T-cell (primary cell): Measurements from ENCODE around the gene C3orf20. TPM values are rescaled to one million over a fixed set of nuclear protein-coding genes. Genes with fewer than 3 reads are reported as not detected.

Source experiments
- ATAC-seq, 4 experiments: fragments of 200-7000 bp in 3 of 4; fragments of 150-1000 bp in 1 of 4; cut with Tn5 transposase; replicated peaks in 1 of 4; 1 replicate in 3 of 4; 2 replicates in 1 of 4; pipeline ENCODE4 v1.10.0; 2021; ENCODE audit warnings: moderate library complexity in 3 of 4, mild to moderate bottlenecking in 2 of 4, moderate number of reproducible peaks in 1 of 4
- CTCF ChIA-PET, 2 donors: fragments of 300-600 bp; sonication (Branson Sonifier 250); formaldehyde crosslinking; loops; one replicate each; lab custom pipeline; 2022; ENCODE audit warnings: antibody characterized with exemption in 2 of 2; lab: Charles Lee
- POLR2A ChIA-PET, 2 donors: fragments of 300-600 bp; sonication (Branson Sonifier 250); formaldehyde crosslinking; loops; one replicate each; lab custom pipeline; 2022; ENCODE audit warnings: antibody characterized with exemption in 2 of 2; lab: Charles Lee
- DNase-seq, 35 experiments: peaks; one replicate each; pipeline versions ENCODE4 v3.0.0 to v3.0.0-alpha.2; 2013 to 2023
- H3K27ac ChIP-seq: one replicate; pipeline ENCODE4 v1.5.1; 2013; ENCODE audit warnings: low read length
- H3K27me3 ChIP-seq, 2 experiments: replicated peaks in 1 of 2; 1 replicate in 1 of 2; 2 replicates in 1 of 2; pipeline versions ENCODE4 v1.6.1 to v1.7.0; 2013; ENCODE audit warnings: low read length in 1 of 2, mixed read lengths in 1 of 2; ENCODE audit not compliant: control insufficient read depth in 2 of 2, insufficient read depth in 2 of 2; ENCODE audit errors: extremely low read depth in 1 of 2
- H3K36me3 ChIP-seq, 2 donors: 1 replicate in 1 of 2; 2 replicates in 1 of 2; pipeline versions ENCODE4 v1.6.1 to v1.7.0; 2013; ENCODE audit warnings: low read length in 1 of 2; ENCODE audit not compliant: control insufficient read depth in 2 of 2, insufficient read depth in 1 of 2; ENCODE audit errors: extremely low read depth in 1 of 2
- H3K4me1 ChIP-seq, 2 experiments: 1 replicate in 1 of 2; 2 replicates in 1 of 2; pipeline versions ENCODE4 v1.6.1 to v1.7.0; 2013; ENCODE audit warnings: low read length in 2 of 2, mixed read lengths in 1 of 2; ENCODE audit not compliant: insufficient read depth in 2 of 2, control insufficient read depth in 1 of 2; ENCODE audit errors: extremely low read depth in 1 of 2
- H3K4me3 ChIP-seq, 2 donors: 1 replicate in 1 of 2; 2 replicates in 1 of 2; pipeline versions ENCODE4 v1.5.1 to v1.7.0; 2013; ENCODE audit warnings: mild to moderate bottlenecking in 2 of 2, low read length in 1 of 2, moderate library complexity in 1 of 2; ENCODE audit not compliant: control insufficient read depth in 1 of 2; ENCODE audit errors: extremely low read depth in 1 of 2
- H3K9me3 ChIP-seq: 2 replicates; pipeline ENCODE4 v1.7.0; 2013
- H3K27ac Mint-ChIP-seq, 2 donors: one replicate each; pipeline ENCODE4 v1.8.0; 2020 to 2021; ENCODE audit warnings: mild to moderate bottlenecking in 2 of 2, mixed read lengths in 2 of 2
- H3K27me3 Mint-ChIP-seq, 2 donors: one replicate each; pipeline ENCODE4 v1.8.0; 2021 to 2022; ENCODE audit warnings: mixed read lengths in 2 of 2
- H3K36me3 Mint-ChIP-seq: one replicate; pipeline ENCODE4 v1.8.0; 2021; ENCODE audit warnings: mixed read lengths
- H3K4me1 Mint-ChIP-seq, 3 donors: one replicate each; pipeline ENCODE4 v1.8.0; 2020 to 2022; ENCODE audit warnings: mixed read lengths in 3 of 3, mild to moderate bottlenecking in 1 of 3
- H3K4me3 Mint-ChIP-seq, 3 donors: one replicate each; pipeline ENCODE4 v1.8.0; 2020 to 2022; ENCODE audit warnings: mild to moderate bottlenecking in 3 of 3, mixed read lengths in 3 of 3, moderate library complexity in 3 of 3
- H3K9me3 Mint-ChIP-seq, 3 donors: one replicate each; pipeline ENCODE4 v1.8.0; 2020 to 2022; ENCODE audit warnings: mixed read lengths in 3 of 3
- WGBS: methylation state at CpG from one replicate; pipeline ENCODE4 v1.1.5; 2013; ENCODE audit warnings: missing lambda C conversion rate; ENCODE audit not compliant: insufficient coverage; 5-methylcytosine and 5-hydroxymethylcytosine counted together
- total RNA-seq, 35 experiments: library from RNA in 6 of 35; stranded (reverse) in 6 of 35; fragments of 120-200 nt in 1 of 35; gene quantifications; one replicate each; pipeline versions ENCODE4 v1.2.1 to v1.2.4 and lab custom pipeline; 2013 to 2026

Gene C3orf20
- total RNA-seq, 5 donors from 2014 or later (not counting 1 experiment from before 2014, with no cell fraction given) = 0.19 to 0.82 (median 0.37) TPM

- Histone ChIP-seq H3K4me3 (no peak overlapping the region), H3K4me1 (peaks cover 3 to 4% of the 10 kb centered on the region in 2 experiments), H3K27me3 (peaks cover 0 to 47% of the 10 kb centered on the region in 2 experiments), H3K36me3 (no peaks in the 10 kb centered on the region), H3K27ac (no peak overlapping the region), H3K9me3 (no peaks in the 10 kb centered on the region)
- Mint-ChIP-seq H3K4me3 (no peak overlapping the region), H3K36me3 (no peaks in the 10 kb centered on the region), H3K9me3 (peaks cover 0 to 5% (median 0%) of the 10 kb centered on the region in 3 donors), H3K27me3 (peaks cover 12 to 23% of the 10 kb centered on the region in 2 donors), H3K4me1 (peaks cover 2 to 19% (median 18%) of the 10 kb centered on the region in 3 donors), H3K27ac (no peak overlapping the region)
- ATAC-seq (no peak), DNase-seq (no peak)
- POLR2A ChIA-PET = no interaction called here
- 90% methylated on average over 9 of the region's 9 CpGs for WGBS
- CTCF ChIA-PET = no interaction called here
These were observed 126.1 kb downstream of the C3orf20 start for GRCh38 chr3:14801031-14801430.

DNA sequence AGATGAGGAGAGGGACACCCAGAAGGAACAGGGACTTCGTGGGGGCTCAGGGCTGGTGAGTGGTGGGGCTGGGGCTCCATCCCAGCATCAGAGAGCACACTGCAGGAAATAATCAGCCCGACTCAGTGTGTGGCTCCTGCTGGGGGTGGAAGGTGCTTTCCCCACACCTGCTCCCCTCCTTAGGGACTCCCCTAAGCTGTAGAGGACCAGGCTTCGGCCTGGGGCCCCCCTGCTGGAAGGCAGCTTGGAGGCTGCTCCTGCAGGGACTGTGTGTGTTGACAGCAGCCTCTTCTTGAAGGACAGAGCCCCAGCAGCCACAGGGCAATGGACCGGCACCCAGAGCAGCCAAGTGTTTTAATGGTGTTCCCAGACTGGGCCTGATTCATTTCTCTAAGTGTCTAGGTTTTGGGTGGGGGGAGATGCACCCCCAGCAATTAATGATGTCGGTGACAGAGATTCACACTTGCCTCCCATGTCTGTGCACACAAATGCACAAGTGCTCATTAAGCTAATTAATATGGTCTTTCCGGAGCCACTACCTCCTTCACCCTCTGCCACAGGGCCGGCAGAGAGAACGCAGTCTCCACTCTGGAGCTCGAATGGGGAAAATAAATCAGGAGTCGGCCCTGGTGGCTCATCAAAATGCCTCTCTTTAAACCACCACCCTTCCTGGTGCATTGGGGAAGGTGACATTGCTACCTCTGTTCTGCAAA lies 126.9 kb downstream of the C3orf20 start:
- CTCF ChIA-PET = no interaction called here
- H3K9me3 Mint-ChIP-seq = peaks cover 0 to 5% (median 0%) of the 10 kb centered on the region in 3 donors
- H3K4me1 Mint-ChIP-seq = peaks cover 2 to 21% (median 21%) of the 10 kb centered on the region in 3 donors
- ATAC-seq (no peak), DNase-seq (no peak)
- Histone ChIP-seq H3K27ac (no peak overlapping the region), H3K4me1 (peaks cover 3 to 4% of the 10 kb centered on the region in 2 experiments), H3K4me3 (no peak overlapping the region), H3K9me3 (no peaks in the 10 kb centered on the region), H3K36me3 (no peaks in the 10 kb centered on the region), H3K27me3 (peaks cover 0 to 50% of the 10 kb centered on the region in 2 experiments)
- 72% methylated on average over 4 of the region's 10 CpGs for WGBS
- peaks cover 14 to 31% of the 10 kb centered on the region in 2 donors for H3K27me3 Mint-ChIP-seq
- POLR2A ChIA-PET = no interaction called here
- no peak overlapping the region for H3K4me3 Mint-ChIP-seq
- H3K36me3 Mint-ChIP-seq = no peaks in the 10 kb centered on the region
- H3K27ac Mint-ChIP-seq = no peak overlapping the region

- Mint-ChIP-seq H3K4me3 (no peak overlapping the region), H3K27me3 (peaks cover 17 to 33% of the 10 kb centered on the region in 2 donors), H3K4me1 (peaks cover 2 to 22% (median 21%) of the 10 kb centered on the region in 3 donors), H3K9me3 (peaks cover 0 to 5% (median 0%) of the 10 kb centered on the region in 3 donors), H3K36me3 (no peaks in the 10 kb centered on the region), H3K27ac (no peak overlapping the region)
- no peaks in the 10 kb centered on the region for H3K9me3 ChIP-seq
- no peaks in the 10 kb centered on the region for H3K36me3 ChIP-seq
- ATAC-seq (no peak), DNase-seq (no peak)
- ChIA-PET CTCF (no interaction called here), POLR2A (no interaction called here)
- no peak overlapping the region for H3K27ac ChIP-seq
- peaks cover 3 to 4% of the 10 kb centered on the region in 2 experiments for H3K4me1 ChIP-seq
- H3K27me3 ChIP-seq = peaks cover 0 to 51% of the 10 kb centered on the region in 2 experiments
- WGBS = 64% methylated on average over 4 of the region's 7 CpGs
- no peak overlapping the region for H3K4me3 ChIP-seq
These were observed 127.4 kb downstream of the C3orf20 start for GRCh38 chr3:14802381-14802731.

DNA sequence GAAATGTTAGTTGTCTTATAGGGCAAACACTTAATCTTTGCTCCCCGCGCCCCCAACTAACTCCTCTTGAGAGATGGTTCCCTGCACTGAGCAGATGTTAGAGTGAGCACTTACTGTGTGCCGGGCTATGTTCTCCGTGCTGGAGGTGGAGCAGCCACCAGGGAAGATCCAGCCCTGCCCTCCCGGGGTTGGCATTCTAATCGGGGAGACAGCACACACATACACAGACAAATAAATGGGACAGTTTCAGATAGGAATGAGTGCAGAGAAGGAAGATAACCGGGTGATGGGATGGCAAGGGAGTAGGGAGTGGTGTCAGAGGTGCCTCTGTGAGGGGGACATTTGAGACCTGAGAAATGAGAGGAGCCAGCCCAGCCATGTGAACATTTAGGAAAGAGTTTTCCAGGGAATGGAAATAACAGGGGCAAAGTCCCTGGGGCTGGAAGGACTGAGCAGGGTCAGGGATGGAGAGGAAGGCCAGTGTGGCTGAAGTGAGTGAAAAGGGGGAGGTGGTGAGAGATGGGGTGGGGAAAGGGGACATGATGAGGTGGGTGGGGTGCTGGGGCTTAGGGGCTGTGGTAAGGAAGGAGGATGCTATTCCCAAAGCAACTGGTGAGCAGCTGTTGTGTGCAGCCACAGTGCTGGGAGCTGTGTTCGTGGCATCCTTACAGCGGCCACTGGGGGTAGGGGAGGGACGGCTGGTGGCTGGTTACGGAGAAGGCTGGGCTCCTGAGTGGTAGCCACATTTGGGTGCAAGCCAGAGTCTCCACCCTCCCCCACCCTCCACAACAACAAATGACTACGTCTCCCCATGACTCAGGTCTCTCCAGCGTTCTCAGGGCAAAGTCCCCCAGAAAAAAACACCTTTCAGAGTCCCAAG lies 128.4 kb downstream of the C3orf20 start:
- Mint-ChIP-seq H3K4me3 (no peak overlapping the region), H3K27me3 (peaks cover 17 to 34% of the 10 kb centered on the region in 2 donors)

DNA sequence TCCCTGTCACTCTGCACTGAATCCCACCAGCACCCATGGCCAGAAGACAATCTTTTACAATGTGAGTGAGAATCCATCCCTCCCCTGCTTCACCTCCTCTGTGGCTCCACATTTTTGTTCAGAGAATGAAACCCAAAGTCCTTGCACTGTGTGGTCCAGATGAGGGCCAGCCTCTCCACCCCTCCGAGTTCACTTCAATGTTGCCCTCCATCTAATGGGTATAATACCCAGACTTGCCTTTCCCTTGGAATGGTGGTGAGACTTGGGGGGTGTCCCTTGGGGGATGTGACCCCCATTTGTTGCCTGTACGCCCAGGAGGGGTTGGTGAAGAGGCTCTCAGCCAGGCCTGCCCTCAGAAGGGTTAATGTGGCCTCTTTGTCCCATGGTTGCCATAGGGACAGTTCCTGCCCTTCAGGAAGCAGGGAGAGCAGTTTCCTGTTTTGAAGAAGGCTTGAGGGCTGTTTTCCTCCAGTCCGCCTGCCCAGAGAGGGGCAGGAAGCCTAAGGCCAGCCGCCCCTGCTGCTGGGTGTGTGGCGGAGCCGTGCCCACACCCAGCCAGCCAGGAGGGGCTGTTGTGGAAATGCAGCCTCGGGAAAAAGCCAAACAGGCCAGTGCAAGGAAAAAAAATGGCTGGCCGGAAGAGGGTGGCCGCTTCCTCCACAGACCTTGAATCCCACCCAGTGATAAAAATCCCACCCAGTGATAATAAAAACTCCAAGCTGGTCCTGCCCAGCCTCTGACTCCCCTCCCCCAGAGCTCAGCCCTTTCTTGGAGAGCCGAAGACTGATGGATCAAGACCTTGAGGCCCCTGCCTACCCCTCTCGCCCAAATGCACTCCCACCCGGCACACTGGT lies 129.3 kb downstream of the C3orf20 start:
- Mint-ChIP-seq H3K27ac (no peak overlapping the region), H3K27me3 (peaks cover 23 to 41% of the 10 kb centered on the region in 2 donors), H3K9me3 (peaks cover 0 to 5% (median 0%) of the 10 kb centered on the region in 3 donors), H3K4me1 (peaks cover 2 to 22% (median 21%) of the 10 kb centered on the region in 3 donors), H3K4me3 (peak overlapping the region in 1 of 3 donors; percentile 12), H3K36me3 (no peaks in the 10 kb centered on the region)
- ATAC-seq (no peak), DNase-seq (no peak)
- ChIA-PET POLR2A (no interaction called here), CTCF (no interaction called here)
- H3K9me3 ChIP-seq = no peaks in the 10 kb centered on the region
- peaks cover 3 to 4% of the 10 kb centered on the region in 2 experiments for H3K4me1 ChIP-seq
- no peaks in the 10 kb centered on the region for H3K36me3 ChIP-seq
- H3K4me3 ChIP-seq = no peak overlapping the region
- H3K27me3 ChIP-seq = peaks cover 0 to 56% of the 10 kb centered on the region in 2 experiments
- H3K27ac ChIP-seq = no peak overlapping the region
- WGBS = 45% methylated on average over 9 of the region's 12 CpGs

More for the DNA sequence above, 128.4 kb downstream of the C3orf20 start:
- peak in 2 of 4 experiments; percentile 36 to 40 for ATAC-seq
- H3K36me3 ChIP-seq = no peaks in the 10 kb centered on the region
- no peak overlapping the region for H3K4me3 ChIP-seq
- H3K27ac ChIP-seq = no peak overlapping the region
- H3K27me3 ChIP-seq = peaks cover 0 to 51% of the 10 kb centered on the region in 2 experiments
- H3K27ac Mint-ChIP-seq = no peak overlapping the region
- peaks cover 0 to 5% (median 0%) of the 10 kb centered on the region in 3 donors for H3K9me3 Mint-ChIP-seq
- H3K4me1 ChIP-seq = peaks cover 3 to 4% of the 10 kb centered on the region in 2 experiments
- no peaks in the 10 kb centered on the region for H3K36me3 Mint-ChIP-seq
- H3K9me3 ChIP-seq = no peaks in the 10 kb centered on the region
- ChIA-PET POLR2A (no interaction called here), CTCF (no interaction called here)
- H3K4me1 Mint-ChIP-seq = peaks cover 2 to 22% (median 21%) of the 10 kb centered on the region in 3 donors
- no peak for DNase-seq
- 34% methylated on average over 3 of the region's 13 CpGs for WGBS
